Activated CD4-positive, alpha-beta T cell treated with anti-CD3 and anti-CD28 coated beads for 36 hours (primary cell): ENCODE data around the gene ENPP3. TPM values are rescaled to one million over a fixed set of nuclear protein-coding genes. Genes with fewer than 3 reads are reported as not detected.

Experiments
- ATAC-seq: fragments of 200-7000 bp; cut with Tn5 transposase; one replicate; pipeline ENCODE4 v1.10.0; 2021; ENCODE audit warnings: mild to moderate bottlenecking, moderate library complexity
- CTCF ChIA-PET: fragments of 350-600 bp; sonication (Branson Sonifier 250); formaldehyde crosslinking; loops from one replicate; lab custom pipeline; 2021; ENCODE audit warnings: antibody characterized with exemption; lab: Charles Lee
- POLR2A ChIA-PET: fragments of 350-600 bp; sonication (Branson Sonifier 250); formaldehyde crosslinking; loops from one replicate; lab custom pipeline; 2021; ENCODE audit warnings: antibody characterized with exemption, inconsistent platforms; lab: Charles Lee
- DNase-seq: peaks from one replicate; pipeline ENCODE4 v3.0.0-alpha.2; 2020
- H3K27ac Mint-ChIP-seq: one replicate; pipeline ENCODE4 v1.8.0; 2021; ENCODE audit warnings: mixed read lengths
- H3K27me3 Mint-ChIP-seq: one replicate; pipeline ENCODE4 v1.8.0; 2021; ENCODE audit warnings: mixed read lengths
- H3K36me3 Mint-ChIP-seq: one replicate; pipeline ENCODE4 v1.8.0; 2021; ENCODE audit warnings: low read depth, mixed read lengths
- H3K4me1 Mint-ChIP-seq: one replicate; pipeline ENCODE4 v1.8.0; 2021; ENCODE audit warnings: mixed read lengths
- H3K4me3 Mint-ChIP-seq: one replicate; pipeline ENCODE4 v1.8.0; 2021; ENCODE audit warnings: mild to moderate bottlenecking, moderate library complexity, mixed read lengths
- H3K9me3 Mint-ChIP-seq: one replicate; pipeline ENCODE4 v1.8.0; 2021; ENCODE audit warnings: low read depth, mixed read lengths
- intact Hi-C, 2 experiments: fragments of 100-400 bp; cut with DNase I in 1 of 2; cut with micrococcal nuclease in 1 of 2; formaldehyde crosslinking; loops; one replicate each; pipeline versions ENCODE4 v1.14.2 to v1.15.1; 2022 to 2024; cut with DNase I, micrococcal nuclease
- total RNA-seq, 2 experiments: library from RNA; stranded (reverse); gene quantifications; one replicate each; pipeline ENCODE4 v1.2.3, GENCODE V29; 2021

The ENPP3 gene
- total RNA-seq, 2 experiments from 2014 or later, result 0.57 to 0.58 TPM

GRCh38 chr6:131657630-131658111 is 20.6 kb downstream of the ENPP3 start:
- Mint-ChIP-seq H3K4me3 (no peak overlapping the region), H3K9me3 (no peaks in the 10 kb centered on the region), H3K4me1 (no peaks in the 10 kb centered on the region), H3K27me3 (no peaks in the 10 kb centered on the region), H3K36me3 (no peaks in the 10 kb centered on the region), H3K27ac (no peak overlapping the region)
- ChIA-PET POLR2A (no interaction called here), CTCF (no interaction called here)
- no peak for DNase-seq
- ATAC-seq, result no peak
- intact Hi-C loops, result no loop called here

- intact Hi-C loops, result no loop called here
- DNase-seq (no peak), ATAC-seq (no peak)
- H3K36me3 Mint-ChIP-seq, result no peaks in the 10 kb centered on the region
- H3K4me3 Mint-ChIP-seq, result no peak overlapping the region
- ChIA-PET POLR2A (no interaction called here), CTCF (no interaction called here)
- H3K27ac Mint-ChIP-seq, result no peak overlapping the region
- H3K4me1 Mint-ChIP-seq, result no peaks in the 10 kb centered on the region
- H3K27me3 Mint-ChIP-seq, result no peaks in the 10 kb centered on the region
- H3K9me3 Mint-ChIP-seq, result no peaks in the 10 kb centered on the region
These were observed 21.2 kb downstream of the ENPP3 start for GRCh38 chr6:131658287-131658686.

DNA sequence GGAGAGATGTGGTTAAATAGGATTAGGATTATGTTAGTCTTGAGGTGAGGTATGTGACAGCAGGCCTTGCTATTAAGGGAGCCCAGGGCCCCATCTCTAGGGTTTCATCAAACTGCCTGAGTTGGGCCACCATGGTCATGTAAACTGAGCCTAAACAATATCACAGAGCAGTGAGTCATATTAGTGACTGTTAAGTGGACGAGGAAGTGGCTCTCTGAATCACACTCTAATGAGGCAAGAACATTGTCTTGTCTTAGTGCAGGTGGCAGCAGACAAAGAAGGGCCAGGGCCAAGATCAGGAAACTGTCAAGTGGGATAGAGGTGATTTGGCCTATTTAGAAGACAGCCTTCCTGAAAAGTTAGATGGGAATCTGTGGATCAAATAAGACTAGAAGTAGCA is 23.1 kb downstream of the ENPP3 start:
- CTCF ChIA-PET, result interaction anchor here (0.8 kb wide), 1 partner anchor 35 kb away, joined by 3 read pairs; no protein-coding TSS in a partner anchor
- peak; percentile 42 for ATAC-seq
- Mint-ChIP-seq H3K9me3 (no peaks in the 10 kb centered on the region), H3K36me3 (no peaks in the 10 kb centered on the region), H3K27ac (no peak overlapping the region), H3K4me1 (no peaks in the 10 kb centered on the region), H3K4me3 (no peak overlapping the region), H3K27me3 (no peaks in the 10 kb centered on the region)
- POLR2A ChIA-PET, result no interaction called here
- intact Hi-C loops, result no loop called here
- no peak for DNase-seq

- Mint-ChIP-seq H3K9me3 (no peaks in the 10 kb centered on the region), H3K27me3 (no peaks in the 10 kb centered on the region), H3K4me3 (no peak overlapping the region), H3K27ac (no peak overlapping the region), H3K36me3 (no peaks in the 10 kb centered on the region), H3K4me1 (no peaks in the 10 kb centered on the region)
- POLR2A ChIA-PET, result no interaction called here
- ATAC-seq (no peak), DNase-seq (no peak)
- CTCF ChIA-PET, result interaction anchor here (1.2 kb wide), 2 partner anchors 9 to 15 kb away, joined by 3 read pairs; no protein-coding TSS in a partner anchor
- intact Hi-C loops, result no loop called here
These were observed 26.6 kb downstream of the ENPP3 start for GRCh38 chr6:131663578-131664165.

DNA sequence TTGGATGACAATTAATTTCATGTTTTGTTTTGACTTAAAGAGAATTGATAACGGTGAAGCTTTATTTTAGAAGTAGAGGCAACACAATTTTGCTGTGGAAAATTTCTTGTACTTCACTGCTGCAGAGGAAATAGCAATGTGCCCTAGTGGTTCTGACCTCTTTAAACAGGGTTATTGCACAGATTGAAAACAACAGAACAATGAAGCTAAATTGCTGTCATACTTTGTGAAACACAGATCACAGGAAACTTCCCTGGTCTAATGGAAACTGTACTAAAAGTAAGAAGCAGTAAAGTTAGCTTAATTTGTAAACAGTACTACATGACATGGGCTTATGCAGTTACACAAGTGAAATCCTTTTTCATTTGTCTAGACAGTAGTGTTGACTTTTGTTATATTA is 32.8 kb downstream of the ENPP3 start:
- DNase-seq, result no peak
- no peaks in the 10 kb centered on the region for H3K36me3 Mint-ChIP-seq
- ATAC-seq, result no peak
- no peaks in the 10 kb centered on the region for H3K9me3 Mint-ChIP-seq
- POLR2A ChIA-PET, result no interaction called here
- intact Hi-C loops, result no loop called here
- no peak overlapping the region for H3K4me3 Mint-ChIP-seq
- H3K4me1 Mint-ChIP-seq, result no peaks in the 10 kb centered on the region
- no peaks in the 10 kb centered on the region for H3K27me3 Mint-ChIP-seq
- no peak overlapping the region for H3K27ac Mint-ChIP-seq
- CTCF ChIA-PET, result interaction anchor here (1.3 kb wide), 1 partner anchor 43 kb away, joined by 5 read pairs; the partner anchor contains the start of gene MED23

DNA sequence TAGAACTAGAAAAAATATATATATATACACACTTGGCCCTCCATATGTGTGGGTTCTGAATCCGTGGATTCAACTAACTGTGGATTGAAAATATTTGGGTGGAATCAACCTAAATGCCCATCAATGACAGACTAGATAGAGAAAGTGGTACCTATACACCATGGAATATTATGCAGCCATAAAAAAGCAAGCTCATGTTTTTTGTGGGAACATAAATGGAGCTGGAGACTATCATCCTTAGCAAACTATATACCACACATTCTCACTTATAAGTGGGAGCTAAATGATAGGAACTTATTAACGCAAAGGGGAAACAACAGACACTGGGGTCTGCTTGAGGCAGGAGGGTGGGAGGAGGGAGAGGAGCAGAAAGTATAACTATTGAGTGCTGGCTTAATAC is 36.1 kb downstream of the ENPP3 start:
- ATAC-seq, result no peak
- DNase-seq, result no peak
- no peaks in the 10 kb centered on the region for H3K4me1 Mint-ChIP-seq
- CTCF ChIA-PET, result no interaction called here
- intact Hi-C loops, result no loop called here
- no peaks in the 10 kb centered on the region for H3K36me3 Mint-ChIP-seq
- H3K27ac Mint-ChIP-seq, result no peak overlapping the region
- no peak overlapping the region for H3K4me3 Mint-ChIP-seq
- POLR2A ChIA-PET, result no interaction called here
- H3K9me3 Mint-ChIP-seq, result no peaks in the 10 kb centered on the region
- no peaks in the 10 kb centered on the region for H3K27me3 Mint-ChIP-seq

DNA sequence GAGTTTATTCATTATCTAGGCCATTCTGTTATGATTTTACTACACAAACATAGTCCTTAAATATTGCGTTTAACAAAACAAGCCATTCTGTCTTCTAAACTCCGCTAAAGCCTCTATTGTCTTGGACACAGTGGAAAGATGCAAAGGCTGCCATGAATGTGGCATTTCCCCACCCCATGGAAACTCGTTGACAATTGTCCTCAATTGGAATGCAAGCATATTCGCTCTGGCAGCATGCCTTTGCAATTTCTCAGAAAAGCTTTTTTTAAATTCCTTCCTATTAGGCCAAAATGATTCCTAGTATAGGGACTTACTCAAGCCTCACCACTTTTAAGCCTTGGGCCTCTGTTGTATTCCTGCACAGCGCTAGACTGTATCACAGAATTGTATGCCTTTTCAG is 41.3 kb downstream of the ENPP3 start:
- ChIA-PET CTCF (no interaction called here), POLR2A (no interaction called here)
- intact Hi-C loops, result no loop called here
- Mint-ChIP-seq H3K27me3 (no peaks in the 10 kb centered on the region), H3K4me3 (no peak overlapping the region), H3K27ac (no peak overlapping the region), H3K4me1 (no peaks in the 10 kb centered on the region), H3K36me3 (no peaks in the 10 kb centered on the region), H3K9me3 (no peaks in the 10 kb centered on the region)
- ATAC-seq, result no peak
- no peak for DNase-seq

DNA sequence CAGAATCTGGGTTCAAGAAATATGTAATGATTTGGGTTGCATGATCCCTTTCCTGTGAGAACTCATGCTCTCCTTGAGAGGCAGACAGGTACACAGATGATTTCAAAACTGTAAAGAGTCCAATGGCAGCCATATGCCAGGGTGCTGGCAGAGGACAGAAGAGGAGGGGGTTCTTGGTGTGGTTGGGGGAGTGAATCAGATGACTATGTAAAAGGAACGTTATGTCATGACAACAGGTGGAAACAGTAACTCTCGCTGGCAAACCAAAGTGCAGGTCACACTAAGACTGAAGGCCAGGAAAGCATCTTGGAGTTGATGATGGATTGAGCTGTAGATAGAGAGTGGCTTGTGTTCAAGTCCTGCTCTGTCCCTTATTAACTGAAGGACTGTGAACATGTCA is 43.8 kb downstream of the ENPP3 start:
- no peak overlapping the region for H3K4me3 Mint-ChIP-seq
- DNase-seq (no peak), ATAC-seq (no peak)
- intact Hi-C loops, result no loop called here
- H3K27ac Mint-ChIP-seq, result no peak overlapping the region
- ChIA-PET POLR2A (interaction anchor here (0.7 kb wide), 1 partner anchor 227 kb away, joined by 3 read pairs; no protein-coding TSS in a partner anchor), CTCF (no interaction called here)
- H3K36me3 Mint-ChIP-seq, result no peaks in the 10 kb centered on the region
- H3K4me1 Mint-ChIP-seq, result peaks cover 4% of the 10 kb centered on the region
- no peaks in the 10 kb centered on the region for H3K27me3 Mint-ChIP-seq
- H3K9me3 Mint-ChIP-seq, result no peaks in the 10 kb centered on the region

DNA sequence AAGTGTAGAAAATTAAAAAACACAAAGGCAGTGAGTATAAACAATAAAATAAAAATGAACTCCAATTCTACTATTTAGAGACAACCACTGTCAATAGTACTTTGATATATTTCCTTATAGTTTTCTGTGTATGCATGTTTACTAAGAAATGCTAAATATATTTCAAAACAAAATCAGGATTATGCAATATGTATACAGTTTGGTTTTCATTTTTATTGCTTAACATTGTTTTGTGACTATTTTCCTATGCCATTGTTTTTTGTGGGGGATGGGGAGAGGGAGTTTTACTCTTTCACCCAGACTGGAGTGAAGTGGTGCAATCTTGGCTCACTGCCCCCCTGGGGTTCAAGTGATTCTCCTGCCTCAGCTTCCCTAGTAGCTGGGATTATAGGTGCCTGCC is 44.5 kb downstream of the ENPP3 start:
- ATAC-seq, result no peak
- CTCF ChIA-PET, result interaction anchor here (0.6 kb wide), 1 partner anchor 440 kb away, joined by 3 read pairs; no protein-coding TSS in a partner anchor
- Mint-ChIP-seq H3K4me3 (no peak overlapping the region), H3K27me3 (no peaks in the 10 kb centered on the region), H3K36me3 (no peaks in the 10 kb centered on the region), H3K9me3 (no peaks in the 10 kb centered on the region), H3K4me1 (peaks cover 4% of the 10 kb centered on the region), H3K27ac (no peak overlapping the region)
- intact Hi-C loops, result no loop called here
- no peak for DNase-seq
- POLR2A ChIA-PET, result no interaction called here

GRCh38 chr6:131682442-131682841 is 45.3 kb downstream of the ENPP3 start:
- intact Hi-C loops, result no loop called here
- Mint-ChIP-seq H3K9me3 (no peaks in the 10 kb centered on the region), H3K27me3 (no peaks in the 10 kb centered on the region), H3K4me3 (no peak overlapping the region), H3K36me3 (no peaks in the 10 kb centered on the region), H3K27ac (no peak overlapping the region), H3K4me1 (peaks cover 6% of the 10 kb centered on the region)
- ATAC-seq (no peak), DNase-seq (no peak)
- ChIA-PET POLR2A (no interaction called here), CTCF (interaction anchor here (0.6 kb wide), 1 partner anchor 441 kb away, joined by 3 read pairs; no protein-coding TSS in a partner anchor)

DNA sequence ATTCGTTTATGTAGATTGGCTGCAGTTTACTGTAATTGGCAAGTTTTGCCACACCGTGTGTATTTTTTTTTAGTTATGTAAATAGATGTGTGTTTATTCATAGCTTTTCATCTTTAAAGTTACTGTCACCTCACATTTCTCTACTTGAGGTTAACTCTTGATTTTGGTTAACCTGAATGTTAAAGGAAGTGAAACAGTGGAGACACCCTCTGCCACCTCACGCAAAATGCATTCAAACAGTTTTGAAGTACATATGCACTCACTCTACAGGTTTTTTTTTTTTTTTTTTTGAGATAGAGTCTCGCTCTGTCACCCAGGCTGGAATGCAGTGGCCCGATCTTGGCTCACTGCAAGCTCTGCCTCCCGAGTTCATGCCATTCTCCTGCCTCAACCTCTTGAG is 46.4 kb downstream of the ENPP3 start:
- DNase-seq (peak; percentile 13), ATAC-seq (no peak)
- Mint-ChIP-seq H3K36me3 (no peaks in the 10 kb centered on the region), H3K27ac (no peak overlapping the region), H3K4me3 (no peak overlapping the region), H3K9me3 (no peaks in the 10 kb centered on the region), H3K4me1 (peaks cover 13% of the 10 kb centered on the region), H3K27me3 (no peaks in the 10 kb centered on the region)
- intact Hi-C loops, result no loop called here
- CTCF ChIA-PET, result no interaction called here
- POLR2A ChIA-PET, result no interaction called here

- ChIA-PET POLR2A (no interaction called here), CTCF (interaction anchor here (0.5 kb wide), 1 partner anchor 41 kb away, joined by 3 read pairs; no protein-coding TSS in a partner anchor)
- peaks cover 14% of the 10 kb centered on the region for H3K4me1 Mint-ChIP-seq
- ATAC-seq (peak; percentile 57), DNase-seq (peak; percentile 34)
- H3K27me3 Mint-ChIP-seq, result no peaks in the 10 kb centered on the region
- H3K9me3 Mint-ChIP-seq, result no peaks in the 10 kb centered on the region
- no peak overlapping the region for H3K27ac Mint-ChIP-seq
- H3K4me3 Mint-ChIP-seq, result no peak overlapping the region
- intact Hi-C loops, result loop anchor here (5.0 kb wide), 2 partner anchors 58 to 122 kb away; partner anchors contain the start of genes ENPP1 (in 1 of the 2) and MED23 (in 1 of the 2)
- H3K36me3 Mint-ChIP-seq, result no peaks in the 10 kb centered on the region
These were observed 48.2 kb downstream of the ENPP3 start for GRCh38 chr6:131685266-131685780.
